Activated CD4-positive, alpha-beta T cell treated with anti-CD3 and anti-CD28 coated beads for 4 hours (primary cell): ENCODE data around the gene PRKCD.

Experiments
- DNase-seq, 2 donors: peaks; one replicate each; pipeline ENCODE4 v3.0.0-alpha.2; 2020

The PRKCD gene

GRCh38 chr3:53236112-53236841 is 75.3 kb downstream of the PRKCD start:
- no peak for DNase-seq

- no peak for DNase-seq
These were observed 77.2 kb downstream of the PRKCD start for GRCh38 chr3:53238051-53238850.

GRCh38 chr3:53238886-53239285 is 77.9 kb downstream of the PRKCD start:
- DNase-seq: no peak

GRCh38 chr3:53239800-53240199 is 78.8 kb downstream of the PRKCD start:
- no peak for DNase-seq

GRCh38 chr3:53240989-53241972 is 80.3 kb downstream of the PRKCD start:
- DNase-seq: no peak

GRCh38 chr3:53242155-53242554 is 81.1 kb downstream of the PRKCD start:
- DNase-seq: no peak
